Naive B cell (primary cell): ENCODE measurements around the gene GPR55. TPM values are rescaled to one million over a fixed set of nuclear protein-coding genes. Genes with fewer than 3 reads are reported as not detected.
A peak's percentile ranks its signal among the peaks of the same experiment; 100 is the strongest.

Experiments used
- ATAC-seq, 2 donors: fragments of 150-1000 bp; cut with Tn5 transposase; 2 replicates each; pipeline ENCODE4 v1.10.0; 2021; ENCODE audit warnings: low read depth in 2 of 2, mild to moderate bottlenecking in 2 of 2, moderate library complexity in 2 of 2
- DNase-seq: peaks from one replicate; pipeline ENCODE4 v3.0.0; 2022
- H3K27ac Mint-ChIP-seq, 6 donors: one replicate each; pipeline ENCODE4 v1.8.0; 2020 to 2022; ENCODE audit warnings: mild to moderate bottlenecking in 6 of 6, mixed read lengths in 6 of 6, moderate library complexity in 5 of 6, inconsistent platforms in 2 of 6
- H3K27me3 Mint-ChIP-seq, 3 donors: one replicate each; pipeline ENCODE4 v1.8.0; 2021 to 2022; ENCODE audit warnings: mixed read lengths in 3 of 3, mild to moderate bottlenecking in 1 of 3
- H3K36me3 Mint-ChIP-seq, 2 donors: one replicate each; pipeline ENCODE4 v1.8.0; 2020 to 2022; ENCODE audit warnings: mixed read lengths in 2 of 2, inconsistent platforms in 1 of 2, mild to moderate bottlenecking in 1 of 2
- H3K4me1 Mint-ChIP-seq, 3 donors: one replicate each; pipeline ENCODE4 v1.8.0; 2020 to 2022; ENCODE audit warnings: mixed read lengths in 3 of 3, inconsistent platforms in 1 of 3, mild to moderate bottlenecking in 1 of 3, moderate library complexity in 1 of 3
- H3K4me3 Mint-ChIP-seq, 8 donors: one replicate each; pipeline ENCODE4 v1.8.0; 2020 to 2022; ENCODE audit warnings: mild to moderate bottlenecking in 8 of 8, mixed read lengths in 8 of 8, moderate library complexity in 8 of 8, inconsistent platforms in 2 of 8
- H3K9me3 Mint-ChIP-seq, 7 donors: one replicate each; pipeline ENCODE4 v1.8.0; 2020 to 2022; ENCODE audit warnings: mixed read lengths in 7 of 7, mild to moderate bottlenecking in 5 of 7, inconsistent platforms in 2 of 7, moderate library complexity in 1 of 7
- polyA plus RNA-seq, 6 donors: library from polyadenylated mRNA; unstranded; fragments of 300-500 nt; fragmentation: Illumina TruSeq; gene quantifications; one replicate each; pipeline ENCODE4 v1.2.3, GENCODE V29; 2021; ENCODE audit warnings: low read depth in 6 of 6

Gene GPR55
- polyA plus RNA-seq, 6 donors from 2014 or later: 0.12 to 0.56 (median 0.21) TPM; not detected in 3

- ATAC-seq: no peak
- H3K4me3 Mint-ChIP-seq: peak overlapping the region in 7 of 8 donors; percentile 6 to 89 (median 77)
- no peak for DNase-seq
- H3K36me3 Mint-ChIP-seq: peaks cover 6% of the 10 kb centered on the region in 2 donors
- peaks cover 11 to 14% (median 12%) of the 10 kb centered on the region in 3 donors for H3K4me1 Mint-ChIP-seq
- peaks cover 0 to 5% (median 0%) of the 10 kb centered on the region in 7 donors for H3K9me3 Mint-ChIP-seq
- peaks cover 62 to 73% (median 64%) of the 10 kb centered on the region in 3 donors for H3K27me3 Mint-ChIP-seq
- H3K27ac Mint-ChIP-seq: peak overlapping the region in 1 of 6 donors; percentile 56
Observed at GRCh38 chr2:230957756-230958391, 32.8 kb upstream of the GPR55 start.

- peaks cover 4 to 7% of the 10 kb centered on the region in 2 donors for H3K36me3 Mint-ChIP-seq
- peak; percentile 49 to 67 for ATAC-seq
- peaks cover 0 to 5% (median 0%) of the 10 kb centered on the region in 7 donors for H3K9me3 Mint-ChIP-seq
- H3K27ac Mint-ChIP-seq: peak overlapping the region in 3 of 6 donors; percentile 1 to 56 (median 45)
- H3K4me1 Mint-ChIP-seq: peaks cover 11 to 14% (median 12%) of the 10 kb centered on the region in 3 donors
- peaks cover 58 to 68% (median 65%) of the 10 kb centered on the region in 3 donors for H3K27me3 Mint-ChIP-seq
- DNase-seq: no peak
- peak overlapping the region; percentile 26 to 89 (median 80) for H3K4me3 Mint-ChIP-seq
Observed at GRCh38 chr2:230956827-230957755, 32.0 kb upstream of the GPR55 start.

- Mint-ChIP-seq H3K4me1 (peaks cover 11 to 14% (median 12%) of the 10 kb centered on the region in 3 donors), H3K4me3 (no peak overlapping the region), H3K27me3 (peaks cover 50 to 56% (median 54%) of the 10 kb centered on the region in 3 donors), H3K9me3 (peaks cover 0 to 5% (median 0%) of the 10 kb centered on the region in 7 donors), H3K36me3 (peaks cover 4 to 7% of the 10 kb centered on the region in 2 donors), H3K27ac (no peak overlapping the region)
- no peak for ATAC-seq
- DNase-seq: no peak
Observed at GRCh38 chr2:230955163-230955737, 30.2 kb upstream of the GPR55 start.

- no peak overlapping the region for H3K4me3 Mint-ChIP-seq
- H3K36me3 Mint-ChIP-seq: peaks cover 4 to 7% of the 10 kb centered on the region in 2 donors
- no peak for ATAC-seq
- no peak for DNase-seq
- peak overlapping the region in 1 of 6 donors; percentile 6 for H3K27ac Mint-ChIP-seq
- H3K27me3 Mint-ChIP-seq: peaks cover 47 to 51% (median 49%) of the 10 kb centered on the region in 3 donors
- peaks cover 11 to 14% (median 12%) of the 10 kb centered on the region in 3 donors for H3K4me1 Mint-ChIP-seq
- H3K9me3 Mint-ChIP-seq: peaks cover 0 to 5% (median 0%) of the 10 kb centered on the region in 7 donors
Observed at GRCh38 chr2:230954746-230955145, 29.7 kb upstream of the GPR55 start.

GRCh38 chr2:230953845-230954244 is 28.8 kb upstream of the GPR55 start:
- Mint-ChIP-seq H3K4me1 (peaks cover 11 to 14% (median 12%) of the 10 kb centered on the region in 3 donors), H3K36me3 (peaks cover 4 to 7% of the 10 kb centered on the region in 2 donors), H3K9me3 (peaks cover 0 to 5% (median 0%) of the 10 kb centered on the region in 7 donors), H3K27ac (peak overlapping the region in 1 of 6 donors; percentile 33), H3K27me3 (peaks cover 39 to 47% (median 40%) of the 10 kb centered on the region in 3 donors), H3K4me3 (no peak overlapping the region)
- ATAC-seq: peak in 1 of 2 donors; percentile 34
- no peak for DNase-seq

GRCh38 chr2:230952226-230952956 is 27.3 kb upstream of the GPR55 start:
- Mint-ChIP-seq H3K27me3 (peaks cover 27 to 32% (median 28%) of the 10 kb centered on the region in 3 donors), H3K4me1 (peaks cover 7 to 11% (median 9%) of the 10 kb centered on the region in 3 donors), H3K36me3 (peaks cover 4 to 7% of the 10 kb centered on the region in 2 donors), H3K27ac (peak overlapping the region in 1 of 6 donors; percentile 69), H3K9me3 (peaks cover 0 to 5% (median 0%) of the 10 kb centered on the region in 7 donors), H3K4me3 (no peak overlapping the region)
- DNase-seq: no peak
- ATAC-seq: no peak

GRCh38 chr2:230951396-230951795 is 26.4 kb upstream of the GPR55 start:
- H3K9me3 Mint-ChIP-seq: peaks cover 0 to 5% (median 0%) of the 10 kb centered on the region in 7 donors
- DNase-seq: no peak
- H3K4me3 Mint-ChIP-seq: no peak overlapping the region
- H3K27ac Mint-ChIP-seq: no peak overlapping the region
- peaks cover 18 to 22% (median 18%) of the 10 kb centered on the region in 3 donors for H3K27me3 Mint-ChIP-seq
- H3K36me3 Mint-ChIP-seq: peaks cover 4 to 7% of the 10 kb centered on the region in 2 donors
- ATAC-seq: no peak
- H3K4me1 Mint-ChIP-seq: peaks cover 0 to 4% (median 0%) of the 10 kb centered on the region in 3 donors

GRCh38 chr2:230950874-230951339 is 25.9 kb upstream of the GPR55 start:
- Mint-ChIP-seq H3K4me3 (no peak overlapping the region), H3K27me3 (peaks cover 18 to 21% (median 18%) of the 10 kb centered on the region in 3 donors), H3K4me1 (peaks cover 0 to 4% (median 0%) of the 10 kb centered on the region in 3 donors), H3K9me3 (peaks cover 0 to 5% (median 0%) of the 10 kb centered on the region in 7 donors), H3K27ac (no peak overlapping the region), H3K36me3 (peaks cover 4 to 7% of the 10 kb centered on the region in 2 donors)
- DNase-seq (no peak), ATAC-seq (no peak)

- H3K27ac Mint-ChIP-seq: no peak overlapping the region
Observed at GRCh38 chr2:230949966-230950873, 25.2 kb upstream of the GPR55 start.

GRCh38 chr2:230947908-230948365 is 22.9 kb upstream of the GPR55 start:
- peaks cover 0 to under 1% (median 0%) of the 10 kb centered on the region in 7 donors for H3K9me3 Mint-ChIP-seq
- H3K27me3 Mint-ChIP-seq: peaks cover 2 to 11% (median 7%) of the 10 kb centered on the region in 3 donors
- H3K27ac Mint-ChIP-seq: no peak overlapping the region
- no peak for ATAC-seq
- no peak for DNase-seq
- H3K36me3 Mint-ChIP-seq: peaks cover under 1 to 2% of the 10 kb centered on the region in 2 donors
- H3K4me1 Mint-ChIP-seq: peaks cover 6 to 8% (median 7%) of the 10 kb centered on the region in 3 donors
- no peak overlapping the region for H3K4me3 Mint-ChIP-seq

More at GRCh38 chr2:230949966-230950873, 25.2 kb upstream of the GPR55 start:
- Mint-ChIP-seq H3K4me1 (peaks cover 0 to 4% (median 0%) of the 10 kb centered on the region in 3 donors), H3K9me3 (peaks cover 0 to 5% (median 0%) of the 10 kb centered on the region in 7 donors), H3K27me3 (peaks cover 13 to 18% (median 15%) of the 10 kb centered on the region in 3 donors), H3K4me3 (no peak overlapping the region), H3K36me3 (peaks cover 4 to 7% of the 10 kb centered on the region in 2 donors)
- DNase-seq (no peak), ATAC-seq (no peak)

- ATAC-seq (no peak), DNase-seq (no peak)
- Mint-ChIP-seq H3K27ac (no peak overlapping the region), H3K4me1 (peaks cover 6 to 11% (median 11%) of the 10 kb centered on the region in 3 donors), H3K27me3 (peaks cover 0 to 18% (median 10%) of the 10 kb centered on the region in 3 donors), H3K9me3 (no peaks in the 10 kb centered on the region), H3K36me3 (no peaks in the 10 kb centered on the region), H3K4me3 (no peak overlapping the region)
Observed at GRCh38 chr2:230947235-230947576, 22.2 kb upstream of the GPR55 start.
